Smooth muscle cell of the brain vasculature (primary cell): ENCODE measurements around the gene S100A6.
A peak's percentile ranks its signal among the peaks of the same experiment; 100 is the strongest.

Experiments used
- DNase-seq: peaks from one replicate; pipeline ENCODE4 v3.0.0-alpha.2; 2012; ENCODE audit warnings: low read depth, low spot score

S100A6 gene

GRCh38 chr1:153545067-153546055, 9.6 kb upstream of the S100A6 start, which contains the start of gene S100A4:
TSS of gene S100A4 (minus strand) at chr1:153545806. CDS start at chr1:153544794, 1,012 bp downstream.
- no peak for DNase-seq

GRCh38 chr1:153544453-153545066, 8.8 kb upstream of the S100A6 start:
- no peak for DNase-seq

- DNase-seq = no peak
Observed at GRCh38 chr1:153543736-153544135, 7.9 kb upstream of the S100A6 start.

- DNase-seq = no peak
Observed at GRCh38 chr1:153542956-153543711, 7.3 kb upstream of the S100A6 start.

GRCh38 chr1:153541641-153542590, 6.1 kb upstream of the S100A6 start:
- DNase-seq = no peak

GRCh38 chr1:153540394-153541361, 4.9 kb upstream of the S100A6 start, which contains the start of gene S100A5:
TSS of gene S100A5 (minus strand) at chr1:153540934. CDS start at chr1:153540191, 743 bp downstream.
- no peak for DNase-seq

GRCh38 chr1:153539395-153540093, 3.8 kb upstream of the S100A6 start:
- no peak for DNase-seq

- DNase-seq = no peak
Observed at GRCh38 chr1:153538315-153538821, 2.6 kb upstream of the S100A6 start.

- DNase-seq = no peak
Observed at GRCh38 chr1:153537376-153537730, 1.6 kb upstream of the S100A6 start.

GRCh38 chr1:153536671-153537375, 1.0 kb upstream of the S100A6 start:
- DNase-seq = no peak

- no peak for DNase-seq
Observed at GRCh38 chr1:153536012-153536670, 350 bp upstream of the S100A6 start.

- no peak for DNase-seq
Observed at GRCh38 chr1:153534925-153535241, 908 bp downstream of the S100A6 start.

- DNase-seq = no peak
Observed at GRCh38 chr1:153534226-153534924, 1.4 kb downstream of the S100A6 start.

- DNase-seq = no peak
Observed at GRCh38 chr1:153533689-153534201, 2.0 kb downstream of the S100A6 start.

GRCh38 chr1:153532769-153533599, 2.8 kb downstream of the S100A6 start:
- peak; percentile 74 for DNase-seq

GRCh38 chr1:153532181-153532580, 3.6 kb downstream of the S100A6 start:
- DNase-seq = no peak
